Neural cell (in vitro differentiated cells): ENCODE data around the gene GRIN2C. TPM values are rescaled to one million over a fixed set of nuclear protein-coding genes. Genes with fewer than 3 reads are reported as not detected.

Experiments used
- H2AFZ ChIP-seq: fragments of 200-600, 300-800 bp; sonication (generic), shearing (Covaris generic); 2 replicates; pipeline ENCODE4 v1.6.0; 2014; ENCODE audit warnings: low read depth, mild to moderate bottlenecking, antibody characterized with exemption, low read length, moderate library complexity
- H3F3A ChIP-seq: fragments of 200-600 bp; shearing (Covaris generic); 2 replicates; pipeline ENCODE4 v1.6.1; 2016; ENCODE audit warnings: mild to moderate bottlenecking, moderate library complexity, mixed read lengths, antibody characterized with exemption, low read length; ENCODE audit not compliant: insufficient read depth, poor library complexity, severe bottlenecking
- H3K27ac ChIP-seq: fragments of 200-600, 300-800 bp; sonication (generic), shearing (Covaris generic); 2 replicates; pipeline ENCODE4 v1.5.1; 2014; ENCODE audit warnings: mild to moderate bottlenecking, low read length, moderate library complexity
- H3K27me3 ChIP-seq: fragments of 300-800, 200-600 bp; sonication (generic), shearing (Covaris generic); 2 replicates; pipeline ENCODE4 v1.6.0; 2014; ENCODE audit warnings: mild to moderate bottlenecking, low read depth, low read length, moderate library complexity; ENCODE audit not compliant: insufficient read depth
- H3K36me3 ChIP-seq: fragments of 300-800, 200-600 bp; sonication (generic), shearing (Covaris generic); 2 replicates; pipeline ENCODE4 v1.5.1; 2014; ENCODE audit warnings: mild to moderate bottlenecking, antibody characterized with exemption, low read length, moderate library complexity; ENCODE audit not compliant: insufficient read depth
- H3K4me2 ChIP-seq: fragments of 300-800, 200-600 bp; sonication (generic), shearing (Covaris generic); 2 replicates; pipeline ENCODE4 v1.6.0; 2014; ENCODE audit warnings: mild to moderate bottlenecking, low read length
- H3K4me3 ChIP-seq: fragments of 300-800, 200-600 bp; sonication (generic), shearing (Covaris generic); 2 replicates; pipeline ENCODE4 v1.5.1; 2014; ENCODE audit warnings: mild to moderate bottlenecking, low read length, moderate library complexity
- H3K79me2 ChIP-seq: fragments of 200-600 bp; shearing (Covaris generic); replicated peaks from 2 replicates; pipeline ENCODE4 v1.6.0; 2014; ENCODE audit warnings: mild to moderate bottlenecking, low read length, moderate library complexity; ENCODE audit not compliant: insufficient read depth
- H3K9ac ChIP-seq: fragments of 300-800, 200-600 bp; sonication (generic), shearing (Covaris generic); 2 replicates; pipeline ENCODE4 v1.6.1; 2016; ENCODE audit warnings: mild to moderate bottlenecking, low read length, mixed read lengths
- H3K9me2 ChIP-seq: fragments of 200-600 bp; shearing (Covaris generic); 2 replicates; pipeline ENCODE4 v1.6.1; 2016; ENCODE audit warnings: mild to moderate bottlenecking, low read length, mixed read lengths; ENCODE audit not compliant: insufficient read depth
- H3K9me3 ChIP-seq: fragments of 200-600, 300-800 bp; sonication (generic), shearing (Covaris generic); 2 replicates; pipeline ENCODE4 v1.6.1; 2016; ENCODE audit warnings: mild to moderate bottlenecking, mixed run types, low read length, moderate library complexity, mixed read lengths
- H4K20me1 ChIP-seq: fragments of 200-600 bp; shearing (Covaris generic); 2 replicates; pipeline ENCODE4 v1.6.1; 2016; ENCODE audit warnings: mild to moderate bottlenecking, mixed run types; ENCODE audit not compliant: insufficient read depth
- EZH2 ChIP-seq: fragments of 200-600, 300-800 bp; shearing (Covaris generic), sonication (generic); IDR thresholded peaks from 2 replicates; pipeline ENCODE4 v1.6.1; 2014; ENCODE audit warnings: antibody characterized with exemption, low read length, borderline replicate concordance, mild to moderate bottlenecking; ENCODE audit not compliant: insufficient read depth, poor library complexity, severe bottlenecking
- MXI1 ChIP-seq: fragments of 450-650 bp; conservative IDR thresholded peaks from 2 replicates; pipeline ENCODE4 v1.6.1; 2014; ENCODE audit warnings: antibody characterized with exemption, mild to moderate bottlenecking; ENCODE audit not compliant: poor library complexity, severe bottlenecking
- POLR2AphosphoS5 ChIP-seq: IDR thresholded peaks from 2 replicates; pipeline ENCODE4 v1.6.1; 2012
- RAD21 ChIP-seq: fragments of 450-650 bp; conservative IDR thresholded peaks from 2 replicates; pipeline ENCODE4 v1.6.1; 2014; ENCODE audit warnings: antibody characterized with exemption, mild to moderate bottlenecking, moderate library complexity
- TAF1 ChIP-seq: IDR thresholded peaks from 2 replicates; pipeline ENCODE4 v1.6.1; 2012; ENCODE audit warnings: low read depth
- polyA plus RNA-seq: library from polyadenylated mRNA; depleted of rRNA; stranded (reverse); fragments of >200 nt; gene quantifications from 2 replicates; pipeline ENCODE4 v1.2.3, GENCODE V29; 2014
- TF ChIP-seq, protein P1 (sequence below): fragments of 450-650 bp; IDR thresholded peaks from 2 replicates; pipeline ENCODE4 v1.5.1; 2014; ENCODE audit warnings: antibody characterized with exemption, mild to moderate bottlenecking, moderate library complexity; ENCODE audit not compliant: poor library complexity, severe bottlenecking
- TF ChIP-seq, protein P2 (sequence below): IDR thresholded peaks from 2 replicates; pipeline ENCODE4 v1.6.1; 2012; ENCODE audit warnings: borderline replicate concordance

The GRIN2C gene
- polyA plus RNA-seq, 1 donor from 2014 or later, result 0.04 TPM

DNA sequence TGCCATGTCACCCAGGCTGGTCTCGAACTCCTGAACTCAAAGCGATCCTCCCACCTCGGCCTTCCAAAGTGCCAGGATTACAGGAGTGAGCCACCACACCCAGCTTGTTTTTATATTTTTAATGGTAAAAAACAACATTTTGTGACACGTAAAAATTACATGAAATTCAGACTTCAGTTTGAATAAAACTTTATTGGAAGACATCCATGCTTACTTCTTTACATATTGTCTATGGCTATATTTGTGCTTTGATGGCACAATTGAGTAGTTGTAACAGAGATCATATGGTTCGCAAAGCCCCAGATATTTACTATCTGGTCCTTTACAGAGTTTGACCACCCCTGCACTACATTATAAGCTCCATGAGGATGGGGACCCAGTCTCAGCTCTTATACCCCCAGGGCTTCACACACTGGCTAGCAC lies 14.9 kb upstream of the GRIN2C start:
- no peaks in the 10 kb centered on the region for H4K20me1 ChIP-seq
- H3K9ac ChIP-seq, result no peak overlapping the region
- no peak overlapping the region for H2AFZ ChIP-seq

DNA sequence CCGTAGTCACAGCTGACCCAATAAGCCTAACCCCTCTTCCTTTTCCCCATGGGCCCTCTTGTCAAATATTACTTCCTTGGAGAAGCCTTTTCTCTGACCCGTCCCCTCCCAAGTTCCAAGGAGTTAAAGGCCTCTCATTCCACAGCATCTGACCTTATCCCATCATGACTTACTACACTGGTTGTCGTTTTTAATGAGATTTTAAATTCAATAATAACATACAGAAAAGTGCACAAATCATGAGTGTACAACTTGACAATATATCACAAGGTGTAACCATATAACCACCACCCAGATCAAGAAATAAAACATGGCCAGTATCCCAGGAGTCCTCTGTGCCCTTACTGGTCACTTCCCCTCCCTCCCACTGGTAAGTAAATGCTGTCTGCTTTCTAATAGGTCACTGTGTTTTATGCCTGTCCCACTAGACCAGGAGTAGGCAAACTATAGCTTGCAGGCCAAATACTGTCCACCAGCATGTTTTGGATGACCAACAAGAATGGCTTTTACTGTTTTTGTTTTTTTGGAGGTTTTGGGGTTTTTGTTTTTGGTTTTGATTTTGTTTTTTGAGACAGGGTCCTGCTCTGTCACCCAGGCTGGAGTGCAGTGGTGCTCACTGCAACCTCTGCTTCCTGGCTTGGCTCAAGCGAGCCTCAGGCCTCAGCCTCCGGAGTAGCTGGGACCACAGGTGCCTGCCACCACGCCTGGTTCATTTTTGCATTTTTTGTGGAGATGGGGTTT lies 14.4 kb upstream of the GRIN2C start:
- peak overlapping the region; percentile 70 for H3K27ac ChIP-seq
- peak overlapping the region; percentile 90 for H3K4me3 ChIP-seq
- H3K9me2 ChIP-seq, result no peaks in the 10 kb centered on the region
- no peaks in the 10 kb centered on the region for H3F3A ChIP-seq
- H3K4me2 ChIP-seq, result peak overlapping the region; percentile 70
- peak overlapping the region; percentile 61 for H2AFZ ChIP-seq
- no peaks in the 10 kb centered on the region for H4K20me1 ChIP-seq
- H3K79me2 ChIP-seq, result no peaks in the 10 kb centered on the region
- H3K9ac ChIP-seq, result peak overlapping the region; percentile 77
- H3K9me3 ChIP-seq, result no peaks in the 10 kb centered on the region
- no peaks in the 10 kb centered on the region for H3K27me3 ChIP-seq
- TF ChIP-seq MXI1 (no peak), TAF1 (no peak), RAD21 (no peak), EZH2 (no peak)
- TF ChIP-seq, protein P1, sequence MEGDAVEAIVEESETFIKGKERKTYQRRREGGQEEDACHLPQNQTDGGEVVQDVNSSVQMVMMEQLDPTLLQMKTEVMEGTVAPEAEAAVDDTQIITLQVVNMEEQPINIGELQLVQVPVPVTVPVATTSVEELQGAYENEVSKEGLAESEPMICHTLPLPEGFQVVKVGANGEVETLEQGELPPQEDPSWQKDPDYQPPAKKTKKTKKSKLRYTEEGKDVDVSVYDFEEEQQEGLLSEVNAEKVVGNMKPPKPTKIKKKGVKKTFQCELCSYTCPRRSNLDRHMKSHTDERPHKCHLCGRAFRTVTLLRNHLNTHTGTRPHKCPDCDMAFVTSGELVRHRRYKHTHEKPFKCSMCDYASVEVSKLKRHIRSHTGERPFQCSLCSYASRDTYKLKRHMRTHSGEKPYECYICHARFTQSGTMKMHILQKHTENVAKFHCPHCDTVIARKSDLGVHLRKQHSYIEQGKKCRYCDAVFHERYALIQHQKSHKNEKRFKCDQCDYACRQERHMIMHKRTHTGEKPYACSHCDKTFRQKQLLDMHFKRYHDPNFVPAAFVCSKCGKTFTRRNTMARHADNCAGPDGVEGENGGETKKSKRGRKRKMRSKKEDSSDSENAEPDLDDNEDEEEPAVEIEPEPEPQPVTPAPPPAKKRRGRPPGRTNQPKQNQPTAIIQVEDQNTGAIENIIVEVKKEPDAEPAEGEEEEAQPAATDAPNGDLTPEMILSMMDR, result no peak
- TF ChIP-seq, protein P2, sequence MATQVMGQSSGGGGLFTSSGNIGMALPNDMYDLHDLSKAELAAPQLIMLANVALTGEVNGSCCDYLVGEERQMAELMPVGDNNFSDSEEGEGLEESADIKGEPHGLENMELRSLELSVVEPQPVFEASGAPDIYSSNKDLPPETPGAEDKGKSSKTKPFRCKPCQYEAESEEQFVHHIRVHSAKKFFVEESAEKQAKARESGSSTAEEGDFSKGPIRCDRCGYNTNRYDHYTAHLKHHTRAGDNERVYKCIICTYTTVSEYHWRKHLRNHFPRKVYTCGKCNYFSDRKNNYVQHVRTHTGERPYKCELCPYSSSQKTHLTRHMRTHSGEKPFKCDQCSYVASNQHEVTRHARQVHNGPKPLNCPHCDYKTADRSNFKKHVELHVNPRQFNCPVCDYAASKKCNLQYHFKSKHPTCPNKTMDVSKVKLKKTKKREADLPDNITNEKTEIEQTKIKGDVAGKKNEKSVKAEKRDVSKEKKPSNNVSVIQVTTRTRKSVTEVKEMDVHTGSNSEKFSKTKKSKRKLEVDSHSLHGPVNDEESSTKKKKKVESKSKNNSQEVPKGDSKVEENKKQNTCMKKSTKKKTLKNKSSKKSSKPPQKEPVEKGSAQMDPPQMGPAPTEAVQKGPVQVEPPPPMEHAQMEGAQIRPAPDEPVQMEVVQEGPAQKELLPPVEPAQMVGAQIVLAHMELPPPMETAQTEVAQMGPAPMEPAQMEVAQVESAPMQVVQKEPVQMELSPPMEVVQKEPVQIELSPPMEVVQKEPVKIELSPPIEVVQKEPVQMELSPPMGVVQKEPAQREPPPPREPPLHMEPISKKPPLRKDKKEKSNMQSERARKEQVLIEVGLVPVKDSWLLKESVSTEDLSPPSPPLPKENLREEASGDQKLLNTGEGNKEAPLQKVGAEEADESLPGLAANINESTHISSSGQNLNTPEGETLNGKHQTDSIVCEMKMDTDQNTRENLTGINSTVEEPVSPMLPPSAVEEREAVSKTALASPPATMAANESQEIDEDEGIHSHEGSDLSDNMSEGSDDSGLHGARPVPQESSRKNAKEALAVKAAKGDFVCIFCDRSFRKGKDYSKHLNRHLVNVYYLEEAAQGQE, result no peak
- H3K36me3 ChIP-seq, result no peaks in the 10 kb centered on the region

More for the DNA sequence above, 14.9 kb upstream of the GRIN2C start:
- Histone ChIP-seq H3K79me2 (no peaks in the 10 kb centered on the region), H3K4me3 (no peak overlapping the region), H3K9me2 (no peaks in the 10 kb centered on the region), H3K27ac (no peak overlapping the region), H3F3A (no peaks in the 10 kb centered on the region), H3K36me3 (no peaks in the 10 kb centered on the region), H3K4me2 (no peak overlapping the region), H3K27me3 (no peaks in the 10 kb centered on the region), H3K9me3 (no peaks in the 10 kb centered on the region)
- TF ChIP-seq POLR2AphosphoS5, result no peak
- TF ChIP-seq, protein P2, result no peak
